ENCODE data around the gene PTX3. TPM values are rescaled to one million over a fixed set of nuclear protein-coding genes. Genes with fewer than 3 reads are reported as not detected.

The PTX3 gene
- total RNA-seq, 1 donor from 2014 or later, result 3.2 TPM

- intact Hi-C loops (cut with DNase I), result no loop called here
- no peak for ATAC-seq
- no peak for TF ChIP-seq CTCF (IDR thresholded peaks at IDR 0.05)
- H3K27me3 ChIP-seq (ENCODE audit: low read depth), result no peaks in the 10 kb centered on the region
- DNase-seq, result no peak
- no peak overlapping the region for H3K27ac ChIP-seq
- H3K9me3 ChIP-seq, result no peaks in the 10 kb centered on the region
- peaks cover 6% of the 10 kb centered on the region for H3K36me3 ChIP-seq
- H3K4me3 ChIP-seq, result no peak overlapping the region
- no peaks in the 10 kb centered on the region for H3K4me1 ChIP-seq
Measured at GRCh38 chr3:157463816-157464215, 27.2 kb downstream of the PTX3 start.

GRCh38 chr3:157464321-157464720, 27.7 kb downstream of the PTX3 start:
- DNase-seq, result no peak
- intact Hi-C loops (cut with DNase I), result no loop called here
- H3K27me3 ChIP-seq (ENCODE audit: low read depth), result no peaks in the 10 kb centered on the region

GRCh38 chr3:157465741-157466140, 29.1 kb downstream of the PTX3 start:
- Histone ChIP-seq H3K36me3 (no peaks in the 10 kb centered on the region), H3K4me3 (no peak overlapping the region), H3K4me1 (no peaks in the 10 kb centered on the region), H3K9me3 (no peaks in the 10 kb centered on the region), H3K27me3 (ENCODE audit: low read depth) (no peaks in the 10 kb centered on the region), H3K27ac (no peak overlapping the region)
- TF ChIP-seq CTCF (IDR thresholded peaks at IDR 0.05), result no peak
- ATAC-seq (no peak), DNase-seq (no peak)
- intact Hi-C loops (cut with DNase I), result no loop called here

More at GRCh38 chr3:157464321-157464720, 27.7 kb downstream of the PTX3 start:
- TF ChIP-seq CTCF (IDR thresholded peaks at IDR 0.05), result no peak
- ATAC-seq, result no peak
- H3K9me3 ChIP-seq, result no peaks in the 10 kb centered on the region
- H3K27ac ChIP-seq, result no peak overlapping the region
- no peaks in the 10 kb centered on the region for H3K4me1 ChIP-seq
- H3K36me3 ChIP-seq, result peaks cover 1% of the 10 kb centered on the region
- no peak overlapping the region for H3K4me3 ChIP-seq

- H3K4me3 ChIP-seq, result no peak overlapping the region
- H3K4me1 ChIP-seq, result no peaks in the 10 kb centered on the region
- ATAC-seq, result no peak
- H3K27me3 ChIP-seq (ENCODE audit: low read depth), result no peaks in the 10 kb centered on the region
- no peak for TF ChIP-seq CTCF (IDR thresholded peaks at IDR 0.05)
- H3K36me3 ChIP-seq, result no peaks in the 10 kb centered on the region
- H3K27ac ChIP-seq, result no peak overlapping the region
- no peak for DNase-seq
- intact Hi-C loops (cut with DNase I), result no loop called here
- H3K9me3 ChIP-seq, result no peaks in the 10 kb centered on the region
Measured at GRCh38 chr3:157467200-157467599, 30.6 kb downstream of the PTX3 start.

GRCh38 chr3:157469561-157470294, 33.1 kb downstream of the PTX3 start:
- H3K4me1 ChIP-seq, result no peaks in the 10 kb centered on the region
- DNase-seq, result no peak
- TF ChIP-seq CTCF (IDR thresholded peaks at IDR 0.05), result no peak
- H3K36me3 ChIP-seq, result no peaks in the 10 kb centered on the region
- intact Hi-C loops (cut with DNase I), result no loop called here
- H3K9me3 ChIP-seq, result no peaks in the 10 kb centered on the region
- no peak overlapping the region for H3K4me3 ChIP-seq
- peak in 1 of 2 donors; percentile 43 for ATAC-seq
- no peaks in the 10 kb centered on the region for H3K27me3 ChIP-seq (ENCODE audit: low read depth)
- no peak overlapping the region for H3K27ac ChIP-seq

Data from lower lobe of right lung (tissue), 2 donors.